HG02588 (cell line): ENCODE results near the gene OR2T2.
"Not testable (repeated sequence)": the region's sequence is repeated elsewhere in the genome, so short reads cannot be mapped to it uniquely, and the experiment has no call there.

Experiments used
- ATAC-seq: cut with Tn5 transposase; IDR thresholded peaks from one replicate; pipeline ENCODE4 v1.9.1; 2021; ENCODE audit warnings: mild to moderate bottlenecking, moderate library complexity; ENCODE audit not compliant: unreplicated experiment

Gene OR2T2

GRCh38 chr1:248449821-248450465, 4.5 kb downstream of the OR2T2 start:
- ATAC-seq, result not testable (repeated sequence)

- ATAC-seq, result peak; percentile 56
Observed at GRCh38 chr1:248450466-248451145, 5.2 kb downstream of the OR2T2 start.

- not testable (repeated sequence) for ATAC-seq
Observed at GRCh38 chr1:248453619-248454018, 8.2 kb downstream of the OR2T2 start.

GRCh38 chr1:248455045-248455444, 9.6 kb downstream of the OR2T2 start:
- not testable (repeated sequence) for ATAC-seq

GRCh38 chr1:248456635-248457034, 11.2 kb downstream of the OR2T2 start:
- not testable (repeated sequence) for ATAC-seq

- ATAC-seq, result not testable (repeated sequence)
Observed at GRCh38 chr1:248459117-248459516, 13.7 kb downstream of the OR2T2 start.

- ATAC-seq, result no peak
Observed at GRCh38 chr1:248471154-248471553, 25.7 kb downstream of the OR2T2 start.

- ATAC-seq, result not testable (repeated sequence)
Observed at GRCh38 chr1:248472111-248472510, 26.7 kb downstream of the OR2T2 start.

GRCh38 chr1:248473051-248473450, 27.6 kb downstream of the OR2T2 start, which contains the start of gene OR2T3:
OR2T3 (plus strand) TSS chr1:248473351; CDS start chr1:248473351, 0 bp downstream.
- ATAC-seq, result not testable (repeated sequence)

GRCh38 chr1:248475660-248476059, 30.2 kb downstream of the OR2T2 start:
- ATAC-seq, result peak; percentile 35

- peak; percentile 89 for ATAC-seq
Observed at GRCh38 chr1:248481686-248482579, 36.5 kb downstream of the OR2T2 start.

- ATAC-seq, result not testable (repeated sequence)
Observed at GRCh38 chr1:248488289-248488688, 42.9 kb downstream of the OR2T2 start, which contains the start of gene OR2T5. OR2T5 (plus strand) TSS chr1:248488589; CDS start chr1:248488589, 0 bp downstream.

- not testable (repeated sequence) for ATAC-seq
Observed at GRCh38 chr1:248496661-248497060, 51.2 kb downstream of the OR2T2 start.

- ATAC-seq, result not testable (repeated sequence)
Observed at GRCh38 chr1:248500305-248501035, 55.0 kb downstream of the OR2T2 start.
